CD4-positive, alpha-beta T cell treated with Interleukin-4 for 1 hour (primary cell): ENCODE data around the gene ZNRD2.

ENCODE experiments used
- DNase-seq, 2 donors: peaks; one replicate each; pipeline ENCODE4 v3.0.0-alpha.2; 2020 to 2022

Gene ZNRD2

DNA sequence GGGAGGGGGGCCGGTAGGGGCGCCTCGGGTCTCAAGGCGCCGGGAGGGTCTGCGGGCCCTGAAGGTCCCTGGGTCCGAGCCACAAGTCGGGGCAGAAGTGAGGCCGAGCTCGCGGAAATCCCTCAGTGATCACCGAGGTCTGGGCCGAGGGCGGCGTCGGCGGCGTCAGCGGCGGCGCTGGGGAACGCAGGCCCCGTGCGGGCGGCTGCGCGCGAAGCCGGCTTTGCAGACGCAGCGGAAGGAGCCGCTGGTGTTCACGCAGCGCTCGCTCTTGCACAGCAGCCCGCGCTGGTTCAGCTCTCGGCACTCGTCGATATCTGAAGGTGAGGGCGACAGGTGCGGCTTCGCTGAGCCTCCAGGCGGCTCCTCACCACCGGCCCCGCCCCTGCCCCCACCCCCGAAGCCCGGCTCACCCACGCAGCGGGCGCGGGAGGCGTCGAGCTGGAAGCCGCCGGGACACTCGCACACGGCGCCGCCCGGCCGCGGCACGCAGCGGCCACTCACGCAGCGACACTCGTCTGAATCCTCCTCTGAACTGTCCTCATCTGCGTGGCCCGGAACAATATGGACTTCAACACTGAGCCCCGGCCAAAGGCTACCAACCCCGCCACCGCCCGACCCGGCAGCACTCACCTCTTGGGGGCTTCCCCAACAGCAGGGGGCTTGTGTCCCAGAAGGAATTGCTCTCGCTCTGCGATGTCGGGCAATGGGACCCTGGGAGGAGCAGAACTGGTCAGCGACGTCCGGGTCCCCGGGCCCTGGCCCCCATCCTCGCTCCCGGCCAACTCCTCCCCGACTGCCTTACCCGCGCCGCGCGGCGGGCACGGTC is 31.1 kb upstream of the ZNRD2 start:
- DNase-seq: no peak

DNA sequence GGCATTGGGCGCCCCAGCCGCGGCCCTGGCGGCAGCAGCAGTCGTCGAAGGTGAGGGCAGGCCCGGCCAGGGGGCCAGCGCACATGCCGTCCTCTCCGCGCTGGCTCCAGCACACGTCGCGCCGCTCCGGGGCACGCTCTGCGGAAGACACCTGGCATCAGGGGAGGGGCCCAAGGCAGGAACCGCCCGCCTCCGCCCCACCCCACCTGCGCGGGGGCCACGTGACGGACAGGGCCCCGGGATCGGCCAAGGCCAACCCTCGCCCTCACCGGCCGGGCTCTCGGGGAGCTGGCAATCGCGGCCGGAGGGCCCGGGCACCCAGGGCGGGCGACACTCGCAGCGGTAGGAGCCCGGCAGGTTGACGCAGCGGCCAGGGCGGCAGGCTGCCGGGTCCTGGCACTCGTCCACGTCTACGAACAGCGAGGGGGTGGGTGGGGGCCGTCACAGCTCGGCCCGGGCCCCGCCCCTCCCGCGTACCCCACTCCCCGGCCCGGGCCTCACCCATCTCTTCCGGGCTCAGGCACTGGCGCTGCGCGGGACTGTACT is 30.5 kb upstream of the ZNRD2 start:
- no peak for DNase-seq

DNA sequence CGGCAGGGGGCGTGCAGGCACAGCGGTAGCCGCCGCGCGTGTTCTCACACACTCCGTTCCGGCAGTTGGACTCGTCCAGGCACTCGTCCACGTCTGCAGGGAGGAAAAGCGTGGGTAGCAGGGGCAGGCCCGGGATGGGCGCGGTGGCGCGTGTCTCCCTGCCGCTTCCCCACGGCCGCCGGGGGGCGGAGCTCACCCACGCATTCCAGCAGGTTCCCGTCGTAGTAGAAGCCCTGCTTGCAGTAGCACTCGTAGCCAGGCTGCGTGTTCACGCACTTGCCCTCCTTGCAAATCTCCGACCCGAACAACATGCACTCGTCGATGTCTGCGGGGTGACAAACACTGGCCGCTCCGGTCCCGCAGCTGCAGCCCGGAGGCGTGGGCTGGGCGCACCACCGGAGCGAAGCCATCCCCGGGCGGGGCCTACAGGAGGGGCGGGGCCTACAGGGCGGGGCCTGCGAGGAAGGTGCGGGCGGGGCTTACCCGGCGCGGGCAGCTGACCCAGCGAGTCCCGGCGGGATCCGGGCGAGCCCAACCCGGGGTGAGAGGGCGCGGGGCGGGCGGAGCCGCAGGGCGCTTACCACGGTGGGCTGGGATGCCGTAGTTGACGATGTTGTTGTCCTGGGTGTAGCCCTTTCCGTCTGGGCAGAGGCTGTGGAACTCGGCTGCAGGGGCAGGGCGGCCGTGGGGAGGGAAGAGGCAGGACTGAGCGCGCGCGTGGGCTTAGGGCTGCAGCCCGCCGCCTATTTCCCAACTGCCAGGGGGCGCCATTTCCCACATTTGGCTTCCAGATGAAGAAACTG is 29.8 kb upstream of the ZNRD2 start:
- peak; percentile 88 to 93 for DNase-seq

GRCh38 chr11:65541093-65541982 is 28.9 kb upstream of the ZNRD2 start:
- no peak for DNase-seq

DNA sequence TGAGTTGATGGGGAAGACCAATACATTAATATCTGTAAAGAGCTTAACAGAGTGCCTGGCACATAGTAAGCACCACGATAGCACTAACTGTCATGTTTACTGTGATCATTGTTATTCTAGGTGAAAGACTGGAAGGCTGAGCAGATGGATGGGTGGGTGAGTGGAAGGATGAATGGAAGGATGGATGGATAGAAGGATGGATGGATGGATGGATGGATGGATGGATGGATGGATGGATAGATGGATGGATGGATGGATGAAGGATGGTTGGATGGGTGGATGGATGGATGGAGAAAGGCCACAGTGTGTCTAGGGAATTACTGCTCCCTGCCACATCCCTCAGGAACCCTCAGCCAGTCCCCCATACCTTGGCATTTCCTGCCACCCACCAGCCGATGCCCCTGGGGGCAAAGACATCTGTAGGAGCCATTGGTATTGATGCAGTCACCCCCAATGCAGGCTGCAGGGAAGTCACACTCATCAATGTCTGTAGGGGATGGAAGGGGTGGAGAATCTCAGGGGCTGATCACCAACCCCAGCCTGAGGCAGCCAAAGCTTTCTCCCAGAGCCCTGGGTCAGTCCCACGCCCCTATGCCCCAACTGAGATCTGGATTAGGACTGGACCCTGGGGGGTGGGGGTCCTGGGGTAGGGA is 27.4 kb upstream of the ZNRD2 start:
- no peak for DNase-seq

- no peak for DNase-seq
These were observed 24.4 kb upstream of the ZNRD2 start for GRCh38 chr11:65545853-65546216.

GRCh38 chr11:65546217-65546958 is 23.9 kb upstream of the ZNRD2 start:
- DNase-seq: peak; percentile 98 to 99

- DNase-seq: peak; percentile 45 to 66
These were observed 22.7 kb upstream of the ZNRD2 start for GRCh38 chr11:65547446-65548125.

DNA sequence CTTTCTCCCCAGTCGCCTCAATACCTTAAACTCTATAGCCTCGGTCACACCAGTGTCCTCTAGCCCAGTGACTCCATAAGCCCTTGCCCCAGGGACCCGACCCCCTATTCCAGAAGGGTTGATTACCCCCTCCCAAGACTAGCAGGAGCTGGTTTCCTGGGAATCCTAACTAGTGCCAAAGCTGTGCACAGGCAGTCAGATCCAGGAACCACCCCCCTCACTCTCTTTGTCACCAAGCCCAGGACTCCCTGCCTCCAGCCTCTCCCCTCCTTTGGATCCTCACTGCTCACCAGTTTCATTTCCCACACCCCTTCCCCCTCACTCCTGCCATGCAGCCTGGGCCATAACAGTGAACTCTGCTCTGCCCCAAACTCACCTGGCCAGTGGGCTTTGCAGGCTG is 21.9 kb upstream of the ZNRD2 start:
- no peak for DNase-seq

GRCh38 chr11:65549096-65549495 is 21.2 kb upstream of the ZNRD2 start:
- DNase-seq: no peak

- DNase-seq: peak; percentile 75 to 78
These were observed 18.5 kb upstream of the ZNRD2 start for GRCh38 chr11:65551572-65552387.

DNA sequence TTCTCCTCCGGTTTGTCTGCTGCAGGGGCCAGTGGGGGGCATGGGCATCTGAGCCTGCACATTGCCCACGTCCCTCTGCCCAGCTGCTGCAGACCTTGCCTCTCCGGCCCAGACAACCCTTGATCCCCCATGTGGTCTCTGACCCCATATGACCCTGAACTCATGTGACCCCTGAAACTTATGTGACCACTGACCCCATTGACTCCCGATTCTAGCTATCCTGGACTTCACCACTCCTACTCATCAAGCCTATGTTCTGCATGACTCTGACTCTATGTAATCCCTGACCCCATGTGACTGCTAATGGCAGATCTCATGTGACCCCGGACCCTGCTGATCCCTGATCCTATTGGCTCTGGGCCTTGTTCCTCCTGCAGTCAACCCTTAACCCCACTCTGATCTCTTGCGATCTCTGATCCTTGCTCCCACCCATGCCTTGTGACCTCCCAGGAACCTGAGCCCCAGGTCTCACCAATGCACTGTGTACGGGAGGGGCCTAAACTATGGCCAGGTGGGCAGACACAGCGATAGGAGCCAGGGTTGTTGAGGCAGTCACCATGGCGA is 17.8 kb upstream of the ZNRD2 start:
- DNase-seq: no peak

DNA sequence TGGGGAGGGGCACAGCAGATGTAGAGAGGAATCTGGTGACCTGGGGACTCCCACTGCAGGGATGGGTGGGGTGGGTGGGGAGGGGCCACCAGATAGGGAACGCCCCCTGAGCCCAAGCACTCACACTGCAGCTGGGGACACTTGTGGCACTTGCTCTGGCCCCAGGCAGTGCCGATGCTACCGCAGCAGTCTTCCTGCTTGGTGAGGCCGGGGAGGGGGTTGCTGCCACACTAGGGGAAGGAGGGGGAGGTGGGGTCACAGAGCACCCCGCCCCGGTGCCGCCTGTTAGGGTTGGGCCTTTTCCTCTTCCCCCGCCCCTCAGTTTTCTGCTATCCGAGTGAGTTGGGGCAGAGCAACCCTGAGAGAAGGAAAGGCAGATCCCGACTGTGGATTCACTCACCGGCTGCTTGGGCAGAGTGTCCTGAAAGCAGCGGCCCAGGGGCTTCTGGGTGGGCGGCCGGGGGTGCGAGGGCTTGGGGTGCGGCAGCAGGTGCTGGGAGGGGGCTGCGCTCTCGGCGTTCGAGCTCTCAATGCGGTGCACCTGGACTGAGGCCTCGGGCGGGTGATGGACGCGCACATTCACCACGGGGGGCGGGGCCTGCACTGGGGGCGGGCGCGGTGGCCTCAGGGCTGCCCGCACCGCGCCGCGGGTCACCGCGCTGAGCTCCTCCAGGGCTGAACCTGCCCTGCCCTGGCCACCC is 16.8 kb upstream of the ZNRD2 start:
- DNase-seq: peak; percentile 85 to 88

DNA sequence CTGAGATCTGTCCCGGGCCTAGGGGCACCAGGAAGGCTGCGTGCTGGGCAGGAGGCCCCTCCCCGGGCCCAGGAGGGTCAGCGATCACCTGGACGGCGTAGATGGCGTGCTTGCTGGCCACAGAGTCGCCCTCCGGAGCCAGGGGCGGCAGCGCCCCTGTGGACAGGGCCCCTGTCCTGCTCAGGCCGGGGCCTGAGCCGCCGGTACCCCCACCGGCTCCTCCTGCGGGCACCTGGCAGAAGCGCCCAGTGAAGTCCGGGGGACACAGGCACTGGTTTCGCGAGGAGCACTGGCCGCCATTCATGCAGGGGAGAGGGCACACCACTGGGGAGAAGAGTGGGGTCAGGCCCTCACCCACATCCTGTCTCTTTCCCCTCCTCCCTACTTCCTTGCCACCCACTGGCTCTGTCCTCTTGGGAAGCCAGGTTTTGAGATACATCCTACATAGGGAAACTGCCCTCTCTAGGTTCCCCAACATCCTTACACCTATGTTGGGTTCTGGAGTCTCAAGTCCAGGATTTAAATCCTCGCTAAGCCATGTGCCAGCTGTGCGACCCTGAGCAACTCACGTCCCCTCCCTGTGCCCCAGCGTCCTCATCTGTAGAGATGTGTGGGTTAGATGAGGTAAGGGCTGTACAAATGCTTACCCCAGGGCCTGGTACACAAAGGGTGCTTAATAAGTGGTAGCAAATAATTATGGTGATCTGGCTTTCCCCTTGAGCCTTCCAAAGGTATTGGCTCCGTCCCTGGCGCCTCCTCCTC is 16.0 kb upstream of the ZNRD2 start:
- DNase-seq: no peak

DNA sequence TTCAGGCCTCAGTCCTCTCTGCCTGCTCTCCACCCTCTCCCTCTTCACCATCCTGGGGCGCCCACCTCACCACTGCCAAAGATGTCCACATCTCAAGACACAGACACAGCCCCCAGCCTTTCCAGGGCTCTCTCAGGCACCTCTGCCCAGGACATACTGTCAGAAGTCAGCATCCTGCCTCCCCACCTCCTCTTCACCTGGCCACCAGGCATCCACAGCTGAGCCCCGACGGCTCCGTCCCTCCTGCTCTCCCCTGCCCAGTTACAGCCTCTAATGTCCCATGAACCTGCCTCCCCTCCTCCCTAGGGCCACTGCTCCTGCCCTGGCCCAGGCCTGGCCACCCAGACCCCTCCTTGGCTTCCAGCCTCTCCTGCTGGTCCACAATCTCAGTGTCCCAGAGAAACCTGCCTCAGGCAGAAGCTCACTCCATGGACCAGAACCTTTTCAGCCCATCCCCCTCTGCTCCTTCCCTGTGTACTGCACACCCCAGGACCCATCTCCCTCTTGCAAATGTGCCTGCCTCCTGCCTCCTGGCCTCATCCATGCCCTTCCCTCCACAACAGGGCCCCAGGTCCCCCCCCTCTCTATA is 15.3 kb upstream of the ZNRD2 start:
- DNase-seq: no peak

GRCh38 chr11:65555693-65556231 is 14.5 kb upstream of the ZNRD2 start:
- no peak for DNase-seq

GRCh38 chr11:65556470-65557279 is 13.6 kb upstream of the ZNRD2 start:
- no peak for DNase-seq
